ENCODE results near the gene SETBP1. TPM values are rescaled to one million over a fixed set of nuclear protein-coding genes. Genes with fewer than 3 reads are reported as not detected.

Gene SETBP1
- total and polyA plus RNA-seq, 2 of the 8 experiments (the other 6 are each of a cell fraction or from before 2014, with no cell fraction given), result 2.0 to 6.5 TPM

GRCh38 chr18:44733754-44734465 is 53.2 kb downstream of the SETBP1 start:
- ChIA-PET POLR2A (ENCODE audit: partially characterized antibody) (no interaction called here), CTCF (ENCODE audit: partially characterized antibody) (no interaction called here)
- Histone ChIP-seq H3K9ac (replicated peaks in 1 of 4; ENCODE audit: extremely low read depth in 1 of 4, low read depth in 3 of 4, low read length in 3 of 4) (no peak overlapping the region), H4K20me1 (replicated peaks in 1 of 2; ENCODE audit: control insufficient read depth in 1 of 2, insufficient read depth in 2 of 2, low read length in 2 of 2) (no peaks in the 10 kb centered on the region), H4K5ac (ENCODE audit: insufficient read length, low read depth, low read length) (no peak overlapping the region), H2BK15ac (ENCODE audit: low read length) (no peak overlapping the region), H3K27ac (ENCODE audit: low read depth, low read length) (no peak overlapping the region), H3K23ac (ENCODE audit: insufficient read length) (no peak overlapping the region), H4K8ac (ENCODE audit: extremely low read depth, insufficient read depth, low read length) (no peak overlapping the region), H2AK5ac (ENCODE audit: low read depth, low read length) (no peak overlapping the region), H3K9me3 (ENCODE audit: insufficient read depth in 2 of 2, low read depth in 1 of 2, low read length in 1 of 2) (no peaks in the 10 kb centered on the region), H2BK120ac (replicated peaks; ENCODE audit: low read depth, low read length) (no peak overlapping the region), H3K4me1 (replicated peaks in 1 of 4; ENCODE audit: control insufficient read depth in 3 of 4, insufficient read depth in 4 of 4, low read length in 3 of 4) (peaks cover 0 to 10% (median 0%) of the 10 kb centered on the region in 4 experiments; a peak in 1 of 7 replicates), H3K4me3 (ENCODE audit: extremely low read depth in 1 of 4, insufficient read depth in 2 of 4, low read depth in 3 of 4, low read length in 4 of 4) (no peak overlapping the region), H3K4me2 (ENCODE audit: insufficient read depth in 1 of 2, low read depth in 2 of 2, low read length in 2 of 2) (no peak overlapping the region), H4K91ac (replicated peaks; ENCODE audit: insufficient read length, low read length) (no peak overlapping the region), H3K14ac (ENCODE audit: insufficient read length) (no peak overlapping the region), H3K79me1 (ENCODE audit: low read depth, low read length) (no peaks in the 10 kb centered on the region), H2AFZ (ENCODE audit: low read length) (no peak overlapping the region), H3K36me3 (ENCODE audit: control insufficient read depth in 2 of 4, insufficient read depth in 4 of 4, low read length in 3 of 4) (no peaks in the 10 kb centered on the region; a peak in 1 of 8 replicates), H3K4ac (replicated peaks; ENCODE audit: insufficient read length, low read depth, low read length) (no peak overlapping the region), H3K23me2 (ENCODE audit: low read depth, low read length) (no peaks in the 10 kb centered on the region), H3K18ac (ENCODE audit: extremely low read depth, low read length) (no peak overlapping the region), H3K79me2 (ENCODE audit: control insufficient read depth in 1 of 2, insufficient read depth in 2 of 2, low read length in 2 of 2) (no peaks in the 10 kb centered on the region), H2BK20ac (ENCODE audit: low read length) (no peak overlapping the region), H3K56ac (replicated peaks; ENCODE audit: insufficient read length, low read depth, low read length) (no peak overlapping the region), H2BK12ac (ENCODE audit: low read depth, low read length) (no peak overlapping the region), H3K27me3 (replicated peaks in 1 of 4; ENCODE audit: control insufficient read depth in 3 of 4, extremely low read depth in 1 of 4, insufficient read depth in 3 of 4, low read length in 3 of 4) (no peaks in the 10 kb centered on the region), H2BK5ac (ENCODE audit: low read depth, low read length) (no peak overlapping the region)
- DNase-seq (ENCODE audit: low read depth in 1 of 2, low spot score in 2 of 2), result no peak
- 97% methylated on average over 3 of the region's 3 CpGs; no CpG with 5 or more reads in 1 of the 2 experiments for WGBS, 2 experiments (ENCODE audit: extremely low coverage in 1 of 2, insufficient coverage in 1 of 2, insufficient read length in 1 of 2, insufficient replicate concordance in 2 of 2, low coverage in 1 of 2, low lambda C conversion rate in 2 of 2, missing lambda C conversion rate in 1 of 2)
- FAIRE-seq, result no peak
- TF ChIP-seq E2F6 (IDR thresholded peaks at IDR 0.05), result no peak
- TF ChIP-seq YY1 (IDR thresholded peaks at IDR 0.05; ENCODE audit: low read depth, low read length), result no peak
- no peak for TF ChIP-seq RNF2 (IDR thresholded peaks at IDR 0.05; ENCODE audit: borderline replicate concordance, low read depth, low read length, missing control alignments, poor library complexity, severe bottlenecking)
- no peak for TF ChIP-seq TAF1 (IDR thresholded peaks at IDR 0.05; ENCODE audit: low read depth, low read length)
- TF ChIP-seq ATF2 (IDR thresholded peaks at IDR 0.05; ENCODE audit: low read length), result no peak
- TF ChIP-seq KDM4A (IDR thresholded peaks at IDR 0.05; ENCODE audit: low read depth, low read length, severe bottlenecking), result no peak
- no peak for TF ChIP-seq SUZ12 (IDR thresholded peaks at IDR 0.05; ENCODE audit: low read length)
- no peak for TF ChIP-seq ZNF274 (IDR thresholded peaks at IDR 0.05; ENCODE audit: borderline replicate concordance, extremely low read depth, low read length)

Data from H1 (cell line).